GM21423 (cell line): ENCODE data around the gene DHRS7B.
"Not testable (repeated sequence)": the region's sequence is repeated elsewhere in the genome, so short reads cannot be mapped to it uniquely, and the experiment has no call there.

Experiments used
- ATAC-seq: cut with Tn5 transposase; IDR thresholded peaks from one replicate; pipeline ENCODE4 v1.9.1; 2021; ENCODE audit warnings: mild to moderate bottlenecking, moderate library complexity; ENCODE audit not compliant: unreplicated experiment

The DHRS7B gene

DNA sequence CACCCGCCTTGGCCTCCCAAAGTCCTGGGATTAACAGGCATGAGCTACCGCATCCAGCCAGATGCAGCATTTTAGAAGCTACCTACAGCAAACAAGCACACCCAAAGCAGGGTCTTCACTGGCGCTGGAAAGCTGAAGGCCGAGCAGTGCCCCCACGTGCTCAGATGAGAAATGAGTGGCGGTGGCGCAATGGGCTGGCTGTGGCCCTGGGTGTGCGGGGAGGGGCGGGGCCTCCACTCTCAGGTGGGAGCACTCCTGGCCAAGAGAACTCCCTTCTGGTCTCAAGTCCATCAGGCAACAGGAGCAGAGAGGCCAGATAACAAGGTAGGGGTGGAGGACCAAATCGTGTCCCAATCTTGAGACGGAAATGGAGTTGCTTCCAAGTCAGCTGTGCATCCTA is 75.1 kb downstream of the DHRS7B start:
- ATAC-seq: no peak

DNA sequence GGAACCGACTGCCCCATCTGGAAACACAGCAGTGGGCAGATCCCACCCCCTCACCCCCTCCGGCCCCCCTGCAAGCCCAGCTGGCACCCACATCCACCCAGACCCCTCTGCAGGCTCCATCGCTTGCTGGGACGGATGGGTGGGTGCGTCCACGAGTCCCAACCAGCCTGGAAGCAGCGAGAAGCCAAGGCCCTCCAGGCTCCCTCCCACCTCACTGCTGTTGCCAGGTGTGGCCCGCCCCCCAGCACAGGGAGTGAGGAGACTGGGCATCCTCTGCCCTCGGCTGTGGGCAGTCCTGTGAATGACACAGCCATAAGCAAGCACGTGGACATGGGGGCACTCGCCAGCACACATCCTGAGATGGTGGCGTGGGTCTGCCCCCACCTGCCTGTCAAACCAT is 75.7 kb downstream of the DHRS7B start:
- ATAC-seq: no peak

DNA sequence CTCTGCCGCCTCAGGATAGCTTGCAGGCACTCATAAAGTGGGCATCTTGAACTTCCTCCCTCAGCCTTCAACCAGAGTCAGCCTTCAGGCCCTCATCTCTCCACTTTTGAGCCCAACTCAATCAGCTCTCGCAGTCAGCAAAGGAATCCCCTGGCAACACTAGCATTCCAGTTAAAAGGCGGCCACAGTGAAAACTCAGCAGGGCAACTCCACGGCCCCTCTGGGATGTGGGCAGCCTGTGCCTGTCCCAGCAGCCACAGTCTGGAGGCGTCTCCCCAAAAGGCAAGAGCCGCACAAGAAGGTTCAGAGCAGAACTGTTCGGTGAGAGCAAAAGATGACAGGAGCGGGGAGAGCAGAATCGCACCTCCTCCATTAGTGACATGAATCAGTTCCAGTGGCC is 78.2 kb downstream of the DHRS7B start:
- no peak for ATAC-seq

DNA sequence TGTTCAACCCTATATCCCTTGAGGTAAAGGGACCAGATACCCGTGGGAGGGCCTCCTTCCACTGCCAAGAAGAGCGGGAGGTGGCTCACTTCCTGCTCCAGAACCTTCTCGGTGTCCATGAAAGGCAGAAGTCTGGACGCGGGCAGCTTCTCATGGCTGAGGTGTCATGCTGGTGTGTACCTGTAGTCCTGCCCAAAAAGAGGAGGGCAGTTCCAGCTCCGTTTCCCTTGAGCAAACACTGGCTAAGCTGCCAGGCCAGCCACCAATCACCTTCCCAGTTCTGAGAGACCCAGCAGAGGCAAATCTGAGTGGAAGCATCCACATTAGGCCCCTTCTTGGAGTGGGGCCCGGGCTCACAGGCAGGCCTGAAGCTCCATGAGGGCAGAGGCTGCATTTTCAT is 81.6 kb downstream of the DHRS7B start:
- ATAC-seq: no peak

DNA sequence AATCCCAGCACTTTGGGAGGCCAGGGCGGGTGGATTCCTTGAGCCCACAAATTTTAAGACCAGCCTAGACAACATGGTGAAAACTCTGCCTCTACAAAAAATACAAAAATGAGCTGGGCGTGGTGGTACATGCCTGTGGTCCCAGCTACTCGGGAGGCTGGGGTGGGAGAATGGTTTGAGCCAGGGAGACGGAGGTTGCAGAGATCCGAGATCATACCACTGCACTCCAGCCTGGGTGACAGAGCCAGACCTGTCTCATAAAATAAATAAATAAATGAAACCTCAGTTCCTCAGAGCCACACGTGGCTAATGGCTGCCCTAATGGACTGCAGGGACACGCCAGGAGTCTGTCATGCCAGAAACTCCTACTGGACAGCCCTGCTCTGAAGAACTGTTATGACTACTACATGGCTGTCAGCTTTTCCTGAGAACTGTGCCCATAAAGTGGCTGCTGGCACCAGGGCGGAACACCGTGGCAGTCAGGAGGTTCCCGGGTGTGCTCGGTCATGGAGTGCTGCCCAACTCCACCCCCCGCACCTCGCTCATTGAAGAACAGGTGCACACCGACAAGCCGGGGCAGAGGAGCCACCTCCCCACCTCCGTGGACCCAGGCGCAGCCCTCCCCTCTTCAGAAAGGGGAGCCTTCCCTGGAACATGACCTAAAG is 82.9 kb downstream of the DHRS7B start:
- ATAC-seq: no peak

DNA sequence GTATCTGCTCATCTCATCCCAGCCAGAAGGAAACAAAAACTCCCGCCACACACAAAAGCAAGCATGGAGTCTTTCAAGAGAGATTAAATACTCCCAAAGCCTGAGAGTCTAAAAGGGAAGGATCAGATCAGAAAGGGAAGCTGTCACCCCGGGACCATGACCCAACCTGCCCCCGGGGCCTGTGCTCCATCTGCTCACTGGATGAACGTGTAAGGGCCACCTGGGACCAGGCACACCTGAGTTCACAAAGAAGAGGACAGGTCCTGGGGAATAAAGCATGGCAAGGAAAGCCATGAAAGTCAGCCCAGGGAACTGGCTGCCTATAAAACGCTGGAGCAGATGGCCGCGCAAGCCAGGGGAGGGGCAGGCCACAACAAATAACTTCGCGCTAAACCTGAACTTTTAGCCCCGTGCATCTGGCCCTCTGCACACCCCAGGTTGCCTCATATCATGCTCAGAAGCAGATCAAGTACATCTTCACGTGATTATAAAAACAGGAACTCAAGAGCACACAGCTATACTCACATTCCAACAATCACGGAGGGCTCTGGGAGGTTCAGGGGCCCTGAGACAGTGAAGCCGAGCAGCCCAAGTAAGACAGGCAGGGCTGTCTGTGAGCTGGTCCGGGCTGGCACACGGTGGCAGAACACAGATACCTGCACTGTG is 83.8 kb downstream of the DHRS7B start:
- ATAC-seq: no peak

DNA sequence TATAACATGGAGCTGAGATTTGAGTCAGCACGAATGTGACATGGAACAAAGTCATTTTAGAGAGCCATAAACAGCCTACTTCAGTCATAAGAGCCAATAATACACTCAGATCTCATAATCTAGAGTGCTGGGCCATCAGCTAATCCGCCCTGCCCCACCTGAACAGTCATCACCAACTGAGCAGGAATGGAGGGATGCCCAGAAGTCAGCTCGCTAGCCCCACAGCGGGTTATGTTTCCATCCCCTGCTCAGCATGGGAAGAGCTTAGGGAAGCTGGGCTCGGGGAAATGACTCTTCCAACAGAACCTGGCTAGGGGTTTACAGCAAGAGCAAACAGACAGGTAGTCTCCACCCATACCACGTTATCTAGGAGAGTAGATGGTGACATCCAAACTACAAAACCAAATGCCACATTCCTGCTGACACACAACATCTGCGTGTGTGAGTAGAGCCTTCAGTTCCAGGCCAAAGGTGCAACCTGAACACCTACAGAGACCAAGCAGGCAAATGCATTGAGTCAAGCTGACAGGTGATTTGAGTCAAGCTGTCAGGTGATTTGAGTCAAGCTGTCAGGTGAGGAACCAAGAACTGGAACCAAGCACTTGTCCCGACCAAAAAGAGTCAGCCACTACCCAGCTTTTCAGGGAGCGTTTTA is 85.2 kb downstream of the DHRS7B start:
- no peak for ATAC-seq

DNA sequence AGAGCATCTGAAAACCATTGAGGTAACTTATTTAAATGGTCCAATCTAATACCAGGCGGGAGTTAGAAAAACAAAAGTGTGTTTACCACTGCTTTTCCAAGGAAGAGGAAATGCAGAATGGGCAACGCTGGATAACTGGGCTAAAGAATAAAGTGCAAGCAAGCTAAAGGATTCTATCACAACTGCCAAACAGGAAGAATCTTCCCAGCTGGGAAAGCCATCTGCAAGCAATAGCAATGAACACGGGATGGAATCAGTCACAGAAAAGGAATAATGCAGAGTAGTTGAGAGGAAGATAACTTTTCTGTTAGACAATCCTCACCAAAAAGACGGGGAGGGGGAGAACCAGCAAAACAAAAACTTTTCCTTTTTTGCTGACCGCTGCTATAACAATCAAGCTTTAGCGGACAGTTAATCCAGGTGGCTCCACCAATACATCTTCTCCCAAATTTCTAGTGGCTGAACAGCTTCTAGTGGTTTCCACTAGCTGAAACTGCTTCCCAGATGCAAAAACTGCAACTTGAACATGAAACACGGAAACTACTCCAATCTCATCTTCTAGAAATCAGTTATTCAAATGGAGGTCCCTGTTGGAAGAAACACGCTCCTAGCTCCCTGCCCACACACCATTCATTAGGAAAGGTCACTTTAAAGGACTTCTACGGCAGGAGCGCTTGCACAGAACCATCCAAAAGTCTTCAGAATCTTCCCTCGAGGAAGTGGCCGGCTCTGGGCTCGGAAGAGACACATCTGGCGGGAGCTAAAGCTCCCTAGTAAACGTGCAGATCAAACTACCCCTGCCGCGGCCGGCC is 86.3 kb downstream of the DHRS7B start:
- ATAC-seq: no peak

DNA sequence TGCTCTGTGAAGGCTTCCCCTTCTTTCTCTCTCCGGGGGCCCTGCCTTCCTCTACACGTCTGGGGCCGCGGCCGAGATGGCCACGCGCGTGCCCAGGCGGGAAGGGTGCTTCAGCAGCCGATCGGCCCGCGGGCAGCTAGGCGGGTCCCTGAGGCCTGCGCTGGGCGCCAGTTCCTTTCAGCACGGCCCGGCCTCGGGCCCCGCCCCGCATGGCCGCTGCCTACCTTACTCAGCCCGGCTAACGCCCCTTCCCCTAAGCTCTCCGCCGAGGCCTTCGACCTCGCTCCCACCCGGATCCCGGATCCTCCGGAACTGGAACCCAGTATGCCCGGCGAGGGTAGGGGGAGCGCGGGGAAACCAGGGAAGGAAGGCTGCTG is 86.9 kb downstream of the DHRS7B start:
- peak; percentile 18 for ATAC-seq

DNA sequence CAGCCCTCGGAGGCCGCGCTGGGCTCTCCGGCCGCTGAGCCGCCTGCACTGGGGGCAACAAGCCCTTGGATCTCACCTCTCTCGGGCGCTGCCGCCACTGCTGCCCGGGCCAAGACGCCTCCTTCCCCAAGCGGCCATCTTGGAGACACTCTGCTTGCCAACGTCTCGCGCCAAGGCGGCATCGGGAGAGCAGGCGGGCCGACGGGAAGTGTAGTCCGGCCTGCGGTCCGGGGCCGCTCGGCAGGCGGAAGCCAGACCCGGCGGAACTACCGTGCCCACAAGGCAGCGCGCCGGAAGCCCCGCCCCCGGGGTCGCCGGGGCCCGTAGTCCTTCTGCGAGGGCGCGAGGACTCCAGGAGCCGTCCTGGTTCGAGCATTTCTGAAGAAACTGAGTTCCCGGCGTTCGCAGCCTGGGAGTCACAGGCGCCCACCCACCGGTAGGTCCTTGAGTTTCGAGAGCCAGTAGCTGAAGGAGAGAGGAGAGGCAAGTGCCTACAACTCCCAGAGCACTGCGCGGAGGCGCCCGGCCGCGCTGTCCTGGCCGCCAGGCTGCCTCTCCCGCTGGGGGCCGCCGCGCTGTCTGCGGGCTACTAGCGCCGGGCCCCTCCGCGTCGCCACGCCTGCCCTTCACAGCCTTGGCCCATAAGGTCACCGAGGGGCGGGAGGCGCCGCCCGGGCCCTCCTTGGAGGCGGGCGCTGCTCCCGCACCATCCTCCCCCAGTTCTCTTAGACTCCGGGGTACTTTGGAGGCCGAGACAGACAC is 87.4 kb downstream of the DHRS7B start, which contains the start of gene TMEM11:
TMEM11 (minus strand) TSS at position 147 of the 762 bp plus-strand sequence; CDS start at position 138, 9 bp downstream.
- ATAC-seq: peak; percentile 85

DNA sequence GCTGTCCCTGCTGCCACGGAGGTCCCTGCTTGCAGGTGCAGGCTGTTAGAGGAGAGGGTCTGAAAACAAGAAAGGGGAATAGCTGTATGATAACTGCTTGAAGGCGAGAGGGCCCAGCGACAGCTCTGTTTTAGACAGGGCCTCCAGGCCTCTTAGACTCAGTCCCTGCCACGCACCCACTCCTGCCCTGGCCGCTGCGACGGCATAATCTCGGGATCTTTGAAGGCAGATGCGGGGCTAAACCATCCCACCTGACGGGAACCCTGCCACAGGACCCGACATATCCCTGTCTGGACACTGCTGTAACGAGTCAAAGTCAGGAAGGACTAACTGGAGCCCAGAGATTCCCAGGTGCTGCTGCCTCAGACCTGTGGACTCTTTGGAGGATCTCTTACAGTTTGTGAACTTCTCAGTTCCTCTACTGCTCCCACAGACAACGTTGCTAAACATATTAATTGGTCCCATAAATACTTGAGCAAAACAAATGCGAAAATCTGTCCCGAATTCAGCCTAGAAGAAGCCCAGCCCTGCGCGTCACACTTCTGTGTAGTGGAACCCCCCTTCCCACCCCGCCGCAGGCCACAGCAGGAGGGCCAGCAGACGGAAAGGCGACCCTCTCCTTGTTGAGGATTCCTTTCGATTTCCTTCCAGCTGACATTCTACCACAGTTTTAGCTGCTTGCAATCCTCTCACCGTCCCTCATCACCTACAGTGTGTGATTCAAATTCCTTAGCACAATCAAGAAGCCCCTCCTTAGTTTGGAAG is 88.2 kb downstream of the DHRS7B start:
- no peak for ATAC-seq

DNA sequence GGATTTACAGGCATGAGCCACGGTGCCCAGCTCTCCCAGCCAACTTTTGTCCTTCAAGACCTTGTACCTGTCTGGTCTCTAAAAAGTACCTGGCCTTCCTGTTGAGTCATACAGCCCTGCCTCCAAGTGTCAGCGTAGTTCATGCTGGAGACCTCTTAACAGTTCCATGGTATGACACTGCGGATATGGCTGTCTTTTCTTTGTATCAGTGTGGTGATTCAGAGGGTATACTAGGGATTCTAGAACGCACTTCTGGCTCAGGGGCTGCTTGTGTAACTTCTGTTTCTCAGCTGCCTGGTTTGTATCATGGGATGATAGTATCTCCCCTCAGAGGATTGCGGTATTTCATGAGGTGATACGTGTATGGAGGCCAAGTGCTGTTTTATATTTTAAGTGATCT is 89.2 kb downstream of the DHRS7B start:
- ATAC-seq: no peak

DNA sequence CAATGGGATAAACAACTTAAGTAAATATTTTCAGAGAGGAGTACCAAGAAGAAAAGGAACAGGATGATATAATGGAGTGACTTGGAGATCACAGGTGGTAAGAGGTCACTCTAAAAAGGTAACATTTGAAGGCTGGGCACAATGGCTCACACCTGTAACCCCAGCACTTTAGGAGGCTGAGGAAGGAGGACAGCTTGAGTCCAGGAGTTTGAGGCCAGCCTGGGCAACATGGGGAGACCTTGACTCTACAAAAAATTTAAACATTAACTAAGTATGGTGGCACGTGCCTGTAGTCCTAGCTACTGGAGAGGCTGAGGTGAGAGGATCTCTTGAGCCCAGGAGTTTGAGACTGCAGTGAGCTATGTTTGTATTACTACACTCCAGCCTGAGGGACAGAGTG is 90.6 kb downstream of the DHRS7B start:
- ATAC-seq: no peak

DNA sequence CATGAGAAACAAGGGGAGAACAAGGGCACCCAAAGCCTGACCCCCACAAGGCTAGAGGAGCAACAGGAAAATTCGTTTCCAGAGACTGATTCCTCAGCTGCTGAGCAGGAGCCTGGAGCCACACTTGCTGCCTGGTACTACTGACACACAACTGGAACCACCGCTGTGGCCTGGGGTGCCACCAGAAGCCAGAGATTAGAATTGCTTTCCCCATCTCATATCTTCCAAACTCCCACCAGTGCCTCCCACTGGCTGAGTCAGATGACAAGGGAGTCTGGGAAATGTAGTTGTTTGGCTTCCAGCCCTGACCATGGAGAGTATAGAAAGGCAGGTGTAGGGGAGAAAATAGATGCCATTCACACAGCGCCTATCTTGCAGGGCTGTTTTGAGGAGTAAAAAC is 91.3 kb downstream of the DHRS7B start:
- ATAC-seq: no peak

DNA sequence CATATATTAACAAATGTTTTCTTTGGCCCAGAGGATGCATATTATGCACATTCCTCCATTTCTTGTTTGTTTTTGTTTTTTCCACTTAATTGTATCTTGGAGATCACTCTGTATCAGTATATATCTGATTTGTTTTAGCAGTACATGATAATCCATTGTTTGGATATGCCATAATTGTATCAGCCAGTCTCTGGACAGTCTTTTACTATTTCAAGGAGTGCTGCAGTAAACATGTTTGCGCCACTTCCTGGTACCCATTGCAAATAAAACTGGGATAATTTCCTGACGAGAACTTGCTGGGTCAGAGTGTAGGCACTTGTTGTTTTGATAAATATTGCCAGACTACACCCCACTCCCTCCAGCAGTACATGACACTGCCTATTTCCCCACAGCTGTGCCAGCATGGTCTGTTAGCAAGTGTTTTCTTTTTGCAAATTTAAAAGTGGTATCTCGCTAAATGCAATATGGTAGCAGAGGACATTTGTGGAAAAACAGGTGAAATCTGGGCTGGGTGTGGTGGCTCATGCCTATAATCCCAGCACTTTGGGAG is 92.1 kb downstream of the DHRS7B start:
- no peak for ATAC-seq

DNA sequence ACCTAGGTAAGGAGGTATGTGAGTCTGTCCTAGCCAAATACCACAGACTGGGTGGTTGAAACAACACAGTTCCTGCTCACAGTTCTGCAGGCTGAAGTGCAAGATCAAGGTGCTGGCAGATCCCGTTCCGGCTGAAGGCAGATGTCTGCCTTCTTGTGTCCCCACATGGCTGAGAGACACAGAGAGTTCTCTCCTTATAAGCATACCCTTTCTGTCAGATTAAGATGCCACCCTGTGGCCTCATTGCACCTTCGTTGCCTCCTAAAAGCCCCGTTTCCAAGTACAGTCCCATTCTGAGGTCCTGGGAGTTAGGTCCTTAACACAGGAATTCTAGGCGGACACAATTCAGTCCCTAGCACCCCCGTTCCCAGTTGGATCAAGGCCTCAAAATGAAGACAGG is 96.3 kb downstream of the DHRS7B start:
- ATAC-seq: no peak

DNA sequence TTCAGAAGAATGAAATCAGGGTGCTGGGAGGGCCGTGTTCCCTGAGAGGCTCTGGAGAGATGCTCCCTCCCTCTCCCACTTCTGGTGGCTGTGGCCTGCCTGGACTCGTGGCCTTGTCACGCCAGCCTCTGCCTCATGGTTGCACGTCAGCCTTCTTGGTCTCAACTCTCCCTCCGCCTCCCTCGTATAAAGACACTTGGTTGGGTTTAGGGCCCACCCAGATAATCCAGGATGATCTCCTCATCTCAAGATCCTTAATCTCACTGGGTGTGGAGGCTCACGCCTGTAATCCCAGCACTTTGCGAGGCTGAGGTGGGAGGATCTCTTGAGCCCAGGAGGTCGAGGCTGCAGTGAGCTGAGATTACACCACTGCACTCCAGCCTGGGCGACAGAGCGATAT is 100.5 kb downstream of the DHRS7B start:
- not testable (repeated sequence) for ATAC-seq

DNA sequence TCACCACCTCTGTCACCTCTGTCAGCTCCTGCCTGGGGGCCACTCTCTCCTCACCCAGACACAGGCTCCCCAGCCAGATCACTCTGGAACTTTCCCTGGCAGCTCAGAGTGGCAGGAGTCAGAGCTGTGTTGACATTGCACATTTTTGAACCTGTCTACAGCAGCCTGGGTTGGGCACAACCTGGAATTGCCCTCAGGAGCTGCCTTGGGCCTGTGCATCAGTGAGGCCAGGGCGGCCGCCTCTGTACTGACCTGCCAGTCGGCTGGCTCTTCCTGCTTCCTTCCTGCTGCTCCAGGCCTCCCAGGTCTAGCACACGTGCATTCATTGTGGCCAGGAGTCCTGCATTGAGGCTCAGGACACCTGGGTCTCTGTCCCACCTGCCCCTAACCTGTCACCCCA is 101.3 kb downstream of the DHRS7B start:
- no peak for ATAC-seq

DNA sequence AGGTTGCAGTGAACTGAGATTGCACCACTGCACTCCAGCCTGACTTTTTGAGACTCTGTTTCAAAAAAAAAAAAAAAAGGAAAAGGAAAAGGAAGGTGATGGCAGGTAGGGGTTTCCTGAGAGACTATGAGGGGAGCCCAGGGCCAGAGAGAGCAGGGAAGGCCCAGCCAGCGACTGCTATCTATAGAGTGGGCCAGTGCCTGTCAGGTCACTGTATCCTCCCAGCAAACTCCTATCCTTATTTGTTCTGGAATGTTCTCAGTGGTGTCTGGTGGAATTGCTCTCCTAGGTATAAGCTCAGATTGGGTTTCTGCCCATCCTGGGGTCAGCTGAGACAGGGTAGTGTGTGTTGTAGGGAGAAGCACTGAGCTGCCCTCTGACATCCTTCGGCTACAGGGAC is 102.1 kb downstream of the DHRS7B start:
- no peak for ATAC-seq

DNA sequence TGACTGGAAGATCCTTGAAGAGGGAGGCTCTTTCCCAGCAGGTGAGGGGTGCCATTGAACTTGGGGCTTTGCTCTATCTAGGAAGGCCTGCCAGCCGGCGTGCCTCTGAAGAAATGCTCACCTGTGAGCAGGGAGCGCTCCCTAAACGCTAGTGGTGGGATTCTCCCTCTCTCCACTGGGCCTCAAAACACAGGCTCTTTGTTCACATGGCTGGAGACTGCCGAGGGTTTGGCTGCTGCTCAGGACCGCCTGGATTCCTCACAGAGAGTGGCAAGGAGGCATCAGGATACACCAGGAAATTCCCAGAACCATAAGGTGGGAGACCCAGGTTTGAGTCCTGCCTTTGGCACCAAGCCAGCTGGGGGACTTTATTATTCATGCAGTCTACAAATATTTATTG is 104.8 kb downstream of the DHRS7B start:
- ATAC-seq: no peak
